Transverse colon (tissue), 4 donors: Measurements from ENCODE around the gene AGMO. TPM values are rescaled to one million over a fixed set of nuclear protein-coding genes. Genes with fewer than 3 reads are reported as not detected.

Source experiments
- DNase-seq: peaks from one replicate; pipeline ENCODE4 v3.0.0-alpha.2; 2019
- H3K27ac ChIP-seq, 4 donors: fragments of 200-600 bp; sonication (generic); 2 replicates each; pipeline ENCODE4 v1.5.1; 2016 to 2018; ENCODE audit warnings: inconsistent platforms in 4 of 4
- H3K27me3 ChIP-seq: fragments of 200-600 bp; sonication (generic); 2 replicates; pipeline ENCODE4 v1.5.1; 2017; ENCODE audit warnings: inconsistent platforms
- H3K36me3 ChIP-seq, 4 donors: fragments of 200-600 bp; sonication (generic); 2 replicates each; pipeline ENCODE4 v1.5.1; 2017 to 2019; ENCODE audit warnings: inconsistent platforms in 4 of 4
- H3K4me1 ChIP-seq, 4 donors: fragments of 200-600 bp; sonication (generic); 2 replicates each; pipeline ENCODE4 v1.5.1; 2017 to 2020; ENCODE audit warnings: inconsistent platforms in 4 of 4
- H3K4me3 ChIP-seq, 4 donors: fragments of 200-600 bp; sonication (generic); 1 replicate in 1 of 4; 2 replicates in 3 of 4; pipeline versions ENCODE4 v1.5.1 to v1.6.1; 2017 to 2019; ENCODE audit warnings: inconsistent platforms in 4 of 4
- H3K9me3 ChIP-seq, 2 donors: fragments of 200-600 bp; sonication (generic); 2 replicates each; pipeline ENCODE4 v1.5.1; 2017 to 2019; ENCODE audit warnings: inconsistent platforms in 2 of 2
- EP300 ChIP-seq: sonication (generic); formaldehyde crosslinking; IDR thresholded peaks from one replicate; pipeline ENCODE4 v1.6.1; 2017; ENCODE audit warnings: antibody characterized with exemption, low read depth
- POLR2A ChIP-seq: fragments of 450-650 bp; IDR thresholded peaks from one replicate; pipeline ENCODE4 v1.6.1; 2016; ENCODE audit warnings: antibody characterized with exemption, mild to moderate bottlenecking, moderate library complexity
- POLR2AphosphoS5 ChIP-seq, 3 donors: sonication (generic); formaldehyde crosslinking; IDR thresholded peaks; one replicate each; pipeline ENCODE4 v1.6.1; 2016; ENCODE audit warnings: antibody characterized with exemption in 3 of 3
- WGBS, 2 donors: methylation state at CpG; one replicate each; pipeline ENCODE4 v1.1.5; 2018; ENCODE audit warnings: low coverage in 1 of 2; 5-methylcytosine and 5-hydroxymethylcytosine counted together
- in situ Hi-C, 4 donors: fragments of 200-750 bp; cut with MboI; loops; one replicate each; pipeline versions ENCODE4 v1.15.0 to v1.15.1; 2017; ENCODE audit warnings: low sequenced_read_pairs in 3 of 4, low pct_ligation_motif_present in 1 of 4, low pct_unique_long_range_greater_than_20kb in 1 of 4
- intact Hi-C: fragments of 100-400 bp; cut with DNase I; formaldehyde crosslinking; loops from one replicate; pipeline ENCODE4 v1.15.1; 2023; ENCODE audit warnings: low total_unique reads
- total RNA-seq, 4 donors: library from RNA; depleted of rRNA; stranded (reverse); fragments of >200 nt; gene quantifications; one replicate each; pipeline ENCODE4 v1.1.0, GENCODE V29; 2016
- TF ChIP-seq, protein P1 (sequence below), 5 experiments: fragments of 200-600 bp in 3 of 5; fragments of 450-650 bp in 2 of 5; sonication (generic) in 3 of 5; IDR thresholded peaks; 1 replicate in 2 of 5; 2 replicates in 3 of 5; pipeline ENCODE4 v1.5.1; 2016 to 2017; ENCODE audit warnings: antibody characterized with exemption in 5 of 5, inconsistent platforms in 3 of 5, mild to moderate bottlenecking in 2 of 5, moderate library complexity in 1 of 5

AGMO gene
- total RNA-seq, 4 donors from 2014 or later = 1.5 to 5.7 (median 2.7) TPM; not detected in 1

DNA sequence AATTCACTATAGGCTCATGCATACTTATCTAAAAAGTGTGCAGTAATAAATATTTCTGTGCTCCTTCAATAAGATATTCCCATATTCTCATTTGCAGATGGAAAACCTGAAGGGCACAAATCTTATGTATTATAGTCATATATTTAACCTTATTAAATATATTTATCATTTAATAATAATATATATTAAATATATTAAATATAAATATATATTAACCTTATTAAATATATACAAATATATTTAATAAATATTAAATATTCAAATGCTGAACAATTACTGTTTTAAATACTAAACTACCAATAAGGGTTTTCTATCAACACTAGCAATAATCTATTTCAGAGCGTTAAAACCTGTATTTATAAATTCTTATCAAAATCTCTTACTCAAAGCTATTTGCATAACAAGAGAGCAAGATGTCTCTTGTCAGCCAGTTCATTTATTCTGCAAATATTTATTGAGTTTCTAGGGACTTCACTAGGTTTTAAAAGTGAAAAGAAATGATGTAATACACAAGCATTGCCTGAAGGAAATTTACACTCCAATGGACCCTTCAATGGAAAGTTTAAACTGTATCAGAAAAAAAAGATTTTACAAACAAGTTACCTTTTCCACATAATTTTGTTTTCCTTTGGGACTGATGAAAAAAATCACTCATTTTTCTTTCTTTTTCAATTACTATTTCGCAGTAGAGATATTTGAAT lies 159.2 kb downstream of the AGMO start:
- WGBS, 2 donors = 78 to 89% methylated on average over 2 of the region's 2 CpGs
- no peaks in the 10 kb centered on the region for H3K9me3 ChIP-seq
- H3K4me3 ChIP-seq = no peak overlapping the region
- TF ChIP-seq, protein P1, sequence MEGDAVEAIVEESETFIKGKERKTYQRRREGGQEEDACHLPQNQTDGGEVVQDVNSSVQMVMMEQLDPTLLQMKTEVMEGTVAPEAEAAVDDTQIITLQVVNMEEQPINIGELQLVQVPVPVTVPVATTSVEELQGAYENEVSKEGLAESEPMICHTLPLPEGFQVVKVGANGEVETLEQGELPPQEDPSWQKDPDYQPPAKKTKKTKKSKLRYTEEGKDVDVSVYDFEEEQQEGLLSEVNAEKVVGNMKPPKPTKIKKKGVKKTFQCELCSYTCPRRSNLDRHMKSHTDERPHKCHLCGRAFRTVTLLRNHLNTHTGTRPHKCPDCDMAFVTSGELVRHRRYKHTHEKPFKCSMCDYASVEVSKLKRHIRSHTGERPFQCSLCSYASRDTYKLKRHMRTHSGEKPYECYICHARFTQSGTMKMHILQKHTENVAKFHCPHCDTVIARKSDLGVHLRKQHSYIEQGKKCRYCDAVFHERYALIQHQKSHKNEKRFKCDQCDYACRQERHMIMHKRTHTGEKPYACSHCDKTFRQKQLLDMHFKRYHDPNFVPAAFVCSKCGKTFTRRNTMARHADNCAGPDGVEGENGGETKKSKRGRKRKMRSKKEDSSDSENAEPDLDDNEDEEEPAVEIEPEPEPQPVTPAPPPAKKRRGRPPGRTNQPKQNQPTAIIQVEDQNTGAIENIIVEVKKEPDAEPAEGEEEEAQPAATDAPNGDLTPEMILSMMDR (IDR thresholded peaks at IDR 0.05) = no peak
- TF ChIP-seq EP300 (no peak), POLR2AphosphoS5 (IDR thresholded peaks at IDR 0.05) (no peak), POLR2A (no peak)
- no peak for DNase-seq
- H3K27ac ChIP-seq = no peak overlapping the region
- no peaks in the 10 kb centered on the region for H3K36me3 ChIP-seq
- no peaks in the 10 kb centered on the region for H3K27me3 ChIP-seq
- intact Hi-C loops (no loop called here), in situ Hi-C loops (no loop called here)
- no peaks in the 10 kb centered on the region for H3K4me1 ChIP-seq

DNA sequence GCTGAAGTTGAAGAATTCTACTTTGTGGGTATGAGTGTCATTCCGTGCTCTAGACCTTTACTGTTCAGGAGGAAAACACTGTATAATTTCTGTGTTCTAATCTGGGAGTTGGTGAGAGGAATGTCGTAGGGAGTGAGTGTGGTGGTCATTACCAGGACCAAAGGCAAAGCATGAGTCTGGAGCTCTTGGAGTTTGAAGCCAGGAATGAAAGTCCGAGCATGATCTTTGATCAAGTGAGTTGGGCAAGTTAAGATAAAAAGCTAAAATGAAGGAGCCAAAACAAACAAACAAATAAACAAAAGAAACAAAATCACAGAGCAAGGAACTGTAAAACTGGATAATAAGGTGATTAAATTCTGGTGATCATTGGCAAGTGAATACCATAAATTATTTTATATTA lies 161.4 kb downstream of the AGMO start:
- Histone ChIP-seq H3K36me3 (no peaks in the 10 kb centered on the region), H3K4me1 (no peaks in the 10 kb centered on the region), H3K27ac (no peak overlapping the region), H3K4me3 (no peak overlapping the region), H3K27me3 (no peaks in the 10 kb centered on the region), H3K9me3 (no peaks in the 10 kb centered on the region)
- no peak for DNase-seq
- WGBS, 2 donors = 76 to 90% methylated on average over 2 to 3 of the region's 3 CpGs
- intact Hi-C loops (no loop called here), in situ Hi-C loops (no loop called here)
- no peak for TF ChIP-seq POLR2AphosphoS5 (IDR thresholded peaks at IDR 0.05)
- TF ChIP-seq, protein P1 (IDR thresholded peaks at IDR 0.05) = no peak
- no peak for TF ChIP-seq EP300
- no peak for TF ChIP-seq POLR2A

DNA sequence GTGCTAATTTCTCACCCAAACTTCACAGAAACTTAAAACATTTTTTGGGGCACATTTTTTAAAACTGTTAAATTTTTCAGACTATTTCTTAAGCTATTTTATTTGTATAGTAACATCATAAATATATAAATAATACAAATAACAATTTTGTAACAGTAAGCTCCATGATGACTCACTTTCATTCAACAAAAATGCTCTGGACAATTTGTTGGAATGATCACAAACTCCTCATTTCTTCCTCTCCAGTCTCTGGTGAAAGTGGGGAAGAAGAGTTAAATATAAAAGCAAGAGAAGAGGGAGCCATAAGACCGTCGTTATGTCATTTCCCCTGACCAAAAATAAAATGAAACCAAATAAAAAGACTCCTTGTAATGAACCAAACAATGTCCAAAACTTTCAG lies 162.4 kb downstream of the AGMO start:
- H3K4me3 ChIP-seq = no peak overlapping the region
- intact Hi-C loops (no loop called here), in situ Hi-C loops (no loop called here)
- 70 to 74% methylated on average over 2 of the region's 2 CpGs for WGBS, 2 donors
- no peaks in the 10 kb centered on the region for H3K36me3 ChIP-seq
- no peak overlapping the region for H3K27ac ChIP-seq
- no peaks in the 10 kb centered on the region for H3K9me3 ChIP-seq
- no peak for DNase-seq
- TF ChIP-seq POLR2AphosphoS5 (IDR thresholded peaks at IDR 0.05) = no peak
- H3K27me3 ChIP-seq = no peaks in the 10 kb centered on the region
- no peaks in the 10 kb centered on the region for H3K4me1 ChIP-seq

DNA sequence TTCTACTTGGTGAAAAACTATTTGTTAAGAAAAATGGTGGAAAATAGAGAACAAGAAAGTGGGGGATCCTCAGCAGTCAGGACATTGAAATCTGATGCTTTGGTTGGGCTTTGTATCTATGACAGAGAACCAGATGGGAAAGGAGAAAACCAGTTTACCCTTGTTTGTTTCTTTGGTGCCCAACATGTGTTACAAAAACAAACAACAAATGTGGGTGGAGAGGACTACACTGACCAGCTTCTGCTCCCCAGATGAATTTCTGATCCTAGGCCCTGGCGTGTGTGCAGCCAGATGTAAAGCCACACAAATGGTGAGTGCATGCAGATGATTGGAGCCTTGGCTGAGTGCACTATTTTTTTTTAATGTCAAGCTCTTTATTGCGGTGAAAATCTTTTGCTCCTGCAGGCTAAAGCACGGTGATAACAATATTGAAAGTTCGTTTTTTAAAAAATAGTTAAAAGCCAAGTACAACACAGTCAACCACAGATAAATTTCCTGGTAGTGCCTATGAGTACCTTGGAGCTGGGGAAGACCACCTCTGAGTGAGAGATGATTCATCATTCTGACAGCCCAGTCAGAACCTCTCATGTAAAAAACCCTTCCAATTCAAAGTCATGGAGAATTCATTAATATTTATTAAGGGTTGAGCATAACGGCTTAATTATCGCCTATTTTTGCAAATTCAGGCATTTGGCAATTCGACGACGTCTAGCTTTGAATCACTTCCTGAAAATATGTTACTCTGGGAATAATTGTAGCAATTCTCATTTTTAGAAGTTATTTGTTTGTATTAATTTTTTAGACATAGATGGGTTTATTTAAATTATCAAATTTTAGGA lies 163.7 kb downstream of the AGMO start:
- Histone ChIP-seq H3K4me3 (no peak overlapping the region), H3K4me1 (no peaks in the 10 kb centered on the region), H3K27ac (no peak overlapping the region), H3K9me3 (no peaks in the 10 kb centered on the region), H3K36me3 (no peaks in the 10 kb centered on the region), H3K27me3 (no peaks in the 10 kb centered on the region)
- WGBS, 2 donors = 75 to 96% methylated on average over 7 to 9 of the region's 9 CpGs
- no peak for DNase-seq
- intact Hi-C loops = no loop called here
- no peak for TF ChIP-seq EP300
- TF ChIP-seq, protein P1 (IDR thresholded peaks at IDR 0.05) = no peak
- TF ChIP-seq POLR2AphosphoS5 (IDR thresholded peaks at IDR 0.05) = no peak
- no peak for TF ChIP-seq POLR2A
- in situ Hi-C loops = no loop called here
